ENCODE results near the gene PCGF3.

- TF ChIP-seq, protein P1, sequence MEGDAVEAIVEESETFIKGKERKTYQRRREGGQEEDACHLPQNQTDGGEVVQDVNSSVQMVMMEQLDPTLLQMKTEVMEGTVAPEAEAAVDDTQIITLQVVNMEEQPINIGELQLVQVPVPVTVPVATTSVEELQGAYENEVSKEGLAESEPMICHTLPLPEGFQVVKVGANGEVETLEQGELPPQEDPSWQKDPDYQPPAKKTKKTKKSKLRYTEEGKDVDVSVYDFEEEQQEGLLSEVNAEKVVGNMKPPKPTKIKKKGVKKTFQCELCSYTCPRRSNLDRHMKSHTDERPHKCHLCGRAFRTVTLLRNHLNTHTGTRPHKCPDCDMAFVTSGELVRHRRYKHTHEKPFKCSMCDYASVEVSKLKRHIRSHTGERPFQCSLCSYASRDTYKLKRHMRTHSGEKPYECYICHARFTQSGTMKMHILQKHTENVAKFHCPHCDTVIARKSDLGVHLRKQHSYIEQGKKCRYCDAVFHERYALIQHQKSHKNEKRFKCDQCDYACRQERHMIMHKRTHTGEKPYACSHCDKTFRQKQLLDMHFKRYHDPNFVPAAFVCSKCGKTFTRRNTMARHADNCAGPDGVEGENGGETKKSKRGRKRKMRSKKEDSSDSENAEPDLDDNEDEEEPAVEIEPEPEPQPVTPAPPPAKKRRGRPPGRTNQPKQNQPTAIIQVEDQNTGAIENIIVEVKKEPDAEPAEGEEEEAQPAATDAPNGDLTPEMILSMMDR (IDR thresholded peaks at IDR 0.05), result no peak
- no peak for TF ChIP-seq ZFX (IDR thresholded peaks at IDR 0.05; ENCODE audit: borderline replicate concordance)
Measured at GRCh38 chr4:739569-739968, 33.9 kb downstream of the PCGF3 start.

Data from 22Rv1 (cell line).